SK-N-SH (cell line): ENCODE measurements around the gene EBP. TPM values are rescaled to one million over a fixed set of nuclear protein-coding genes. Genes with fewer than 3 reads are reported as not detected.

Source experiments
- CTCF ChIA-PET: fragments of 300-600, 350-600 bp; formaldehyde crosslinking; extraction: SDS; loops from one replicate; lab custom pipeline; 2021; lab: Yijun Ruan, JAX
- POLR2A ChIA-PET: fragments of 350-600 bp; sonication (Branson Sonifier 250); formaldehyde crosslinking; extraction: SDS; loops from one replicate; lab custom pipeline; 2020; ENCODE audit warnings: antibody characterized with exemption, inconsistent platforms; lab: Yijun Ruan, JAX
- DNase-seq: peaks from one replicate; pipeline ENCODE4 v3.0.0; 2012
- H2AFZ ChIP-seq: fragments of 200-600 bp; sonication (generic); 2 replicates; pipeline ENCODE4 v1.8.1; 2016; ENCODE audit warnings: antibody characterized with exemption, mild to moderate bottlenecking, low read depth
- H3F3A ChIP-seq: fragments of 200-600 bp; sonication (generic); replicated peaks from 2 replicates; pipeline ENCODE3; 2016; ENCODE audit warnings: antibody characterized with exemption, mild to moderate bottlenecking; ENCODE audit not compliant: insufficient read depth
- H3K27ac ChIP-seq, 2 experiments: fragments of 200-500 bp in 1 of 2; fragments of 200-600 bp in 1 of 2; sonication (Bioruptor generic) in 1 of 2; sonication (generic), shearing (Covaris generic) in 1 of 2; 2 replicates each; pipeline versions ENCODE4 v1.5.1 to v1.6.1; 2014 to 2016; ENCODE audit warnings: low read depth in 2 of 2, inconsistent platforms in 1 of 2, low read length in 1 of 2, mild to moderate bottlenecking in 1 of 2, mixed read lengths in 1 of 2
- H3K27me3 ChIP-seq: fragments of 200-600 bp; sonication (generic), shearing (Covaris generic); 2 replicates; pipeline ENCODE4 v1.6.1; 2016; ENCODE audit warnings: mixed run types; ENCODE audit not compliant: insufficient read depth
- H3K36me3 ChIP-seq, 2 experiments: fragments of 200-500 bp in 1 of 2; fragments of 200-600 bp in 1 of 2; sonication (Bioruptor generic) in 1 of 2; sonication (generic) in 1 of 2; replicated peaks in 1 of 2; 2 replicates each; pipeline versions ENCODE3 to v1.5.1; 2014 to 2016; ENCODE audit warnings: low read length in 1 of 2, mild to moderate bottlenecking in 1 of 2; ENCODE audit not compliant: insufficient read depth in 2 of 2, control insufficient read depth in 1 of 2
- H3K4me1 ChIP-seq, 2 experiments: fragments of 200-500 bp in 1 of 2; fragments of 200-600 bp in 1 of 2; sonication (Bioruptor generic) in 1 of 2; sonication (generic), shearing (Covaris generic) in 1 of 2; 2 replicates each; pipeline versions ENCODE4 v1.5.1 to v1.6.1; 2014 to 2016; ENCODE audit warnings: low read depth in 1 of 2, low read length in 1 of 2, mixed run types in 1 of 2; ENCODE audit not compliant: insufficient read depth in 2 of 2, control insufficient read depth in 1 of 2
- H3K4me2 ChIP-seq: fragments of 200-600 bp; sonication (generic), shearing (Covaris generic); 2 replicates; pipeline ENCODE4 v1.6.1; 2017; ENCODE audit warnings: mixed run types
- H3K4me3 ChIP-seq, 2 experiments: fragments of 200-500 bp in 1 of 2; fragments of 200-600 bp in 1 of 2; sonication (Bioruptor generic) in 1 of 2; sonication (generic), shearing (Covaris generic) in 1 of 2; 2 replicates each; pipeline versions ENCODE4 v1.5.1 to v1.8.1; 2014 to 2016; ENCODE audit warnings: low read depth in 2 of 2, inconsistent platforms in 1 of 2, low read length in 1 of 2, mild to moderate bottlenecking in 1 of 2, mixed read lengths in 1 of 2, moderate library complexity in 1 of 2
- H3K79me2 ChIP-seq: fragments of 200-600 bp; sonication (generic); 2 replicates; pipeline ENCODE4 v1.8.1; 2017; ENCODE audit warnings: mild to moderate bottlenecking; ENCODE audit not compliant: insufficient read depth
- H3K9ac ChIP-seq: fragments of 200-600 bp; sonication (generic); 2 replicates; pipeline ENCODE4 v1.6.1; 2017; ENCODE audit warnings: mixed run types
- H3K9me2 ChIP-seq: fragments of 200-600 bp; sonication (generic); 2 replicates; pipeline ENCODE4 v1.6.1; 2017; ENCODE audit warnings: mixed run types
- H3K9me3 ChIP-seq: fragments of 200-600 bp; sonication (generic); 2 replicates; pipeline ENCODE4 v1.6.1; 2017; ENCODE audit warnings: mixed run types, mild to moderate bottlenecking, moderate library complexity
- H4K20me1 ChIP-seq: fragments of 200-600 bp; sonication (generic); 2 replicates; pipeline ENCODE4 v1.6.1; 2017; ENCODE audit warnings: mild to moderate bottlenecking, mixed run types; ENCODE audit not compliant: insufficient read depth
- ELF1 ChIP-seq: IDR thresholded peaks from 2 replicates; pipeline ENCODE4 v1.4.0; 2012
- EP300 ChIP-seq, 2 experiments: IDR thresholded peaks; 2 replicates each; pipeline versions ENCODE4 v1.4.0 to v1.6.1; 2012; ENCODE audit warnings: borderline replicate concordance in 1 of 2, low read depth in 1 of 2, low read length in 1 of 2
- EZH2phosphoT487 ChIP-seq: fragments of 200-600 bp; sonication (generic); IDR thresholded peaks from 2 replicates; pipeline ENCODE4 v1.6.1; 2017; ENCODE audit warnings: low read depth, mixed run types, mild to moderate bottlenecking, antibody characterized with exemption, moderate library complexity, borderline replicate concordance
- FOXM1 ChIP-seq: IDR thresholded peaks from 2 replicates; pipeline ENCODE4 v1.4.0; 2012; ENCODE audit warnings: low read depth, mild to moderate bottlenecking
- GABPA ChIP-seq: IDR thresholded peaks from 2 replicates; pipeline ENCODE4 v1.4.0; 2012; ENCODE audit warnings: low read depth, mild to moderate bottlenecking
- GATA2 ChIP-seq: sonication (generic); formaldehyde crosslinking; IDR thresholded peaks from 2 replicates; pipeline ENCODE4 v1.5.0; 2020; ENCODE audit warnings: mild to moderate bottlenecking, missing genetic modification reagents
- MEF2A ChIP-seq: IDR thresholded peaks from 2 replicates; pipeline ENCODE4 v1.4.0; 2012; ENCODE audit warnings: low read depth, borderline replicate concordance
- MXI1 ChIP-seq: IDR thresholded peaks from 2 replicates; pipeline ENCODE4 v1.6.1; 2012; ENCODE audit warnings: mild to moderate bottlenecking, low read depth, low read length, improper control_type of control experiment
- NRF1 ChIP-seq: IDR thresholded peaks from 2 replicates; pipeline ENCODE4 v1.6.1; 2012; ENCODE audit warnings: low read depth, mild to moderate bottlenecking, low read length
- POLR2AphosphoS5 ChIP-seq: IDR thresholded peaks from 2 replicates; pipeline ENCODE4 v1.6.1; 2012; ENCODE audit warnings: low read depth, low read length
- RFX5 ChIP-seq: IDR thresholded peaks from 2 replicates; pipeline ENCODE4 v1.6.1; 2012; ENCODE audit warnings: mild to moderate bottlenecking, improper control_type of control experiment, low read length
- RXRA ChIP-seq: IDR thresholded peaks from 2 replicates; pipeline ENCODE4 v1.4.0; 2012; ENCODE audit warnings: low read depth, mild to moderate bottlenecking, borderline replicate concordance
- TAF1 ChIP-seq: IDR thresholded peaks from 2 replicates; pipeline ENCODE4 v1.6.1; 2012; ENCODE audit warnings: low read depth, mild to moderate bottlenecking, low read length, moderate library complexity, borderline replicate concordance
- TEAD4 ChIP-seq: IDR thresholded peaks from 2 replicates; pipeline ENCODE4 v1.4.0; 2012; ENCODE audit warnings: mild to moderate bottlenecking, borderline replicate concordance; ENCODE audit not compliant: insufficient read depth
- YY1 ChIP-seq: IDR thresholded peaks from 2 replicates; pipeline ENCODE4 v1.4.0; 2012; ENCODE audit warnings: low read depth, mild to moderate bottlenecking
- WGBS: methylation state at CpG from one replicate; pipeline ENCODE4 v1.1.6; 2017; ENCODE audit warnings: low lambda C conversion rate; 5-methylcytosine and 5-hydroxymethylcytosine counted together
- polyA plus RNA-seq, 3 experiments: library from polyadenylated mRNA; depleted of rRNA; stranded (reverse); fragments of >200 nt; gene quantifications; 2 replicates each; pipeline ENCODE4 v1.2.3, GENCODE V29; 2012
- TF ChIP-seq, protein P1 (sequence below): fragments of 150-350 bp; IDR thresholded peaks from 2 replicates; pipeline ENCODE4 v1.6.1; 2016; ENCODE audit warnings: mild to moderate bottlenecking, low read depth, low read length
- TF ChIP-seq, protein P2 (sequence below): fragments of 200-600 bp; sonication (generic); IDR thresholded peaks from 2 replicates; pipeline ENCODE4 v1.6.1; 2017; ENCODE audit warnings: antibody characterized with exemption, mild to moderate bottlenecking, moderate library complexity
- TF ChIP-seq, protein P3 (sequence below): IDR thresholded peaks from 2 replicates; pipeline ENCODE4 v1.6.1; 2012; ENCODE audit warnings: mild to moderate bottlenecking, low read depth, low read length, moderate library complexity
- TF ChIP-seq, protein P4 (sequence below): fragments of 150-350 bp; IDR thresholded peaks from 2 replicates; pipeline ENCODE4 v1.6.1; 2017; ENCODE audit warnings: antibody characterized with exemption, low read length, low read depth, borderline replicate concordance

Gene EBP
- polyA plus RNA-seq, 1 of the 3 experiments (the other 2 are of a cell fraction), result 30.2 TPM

DNA sequence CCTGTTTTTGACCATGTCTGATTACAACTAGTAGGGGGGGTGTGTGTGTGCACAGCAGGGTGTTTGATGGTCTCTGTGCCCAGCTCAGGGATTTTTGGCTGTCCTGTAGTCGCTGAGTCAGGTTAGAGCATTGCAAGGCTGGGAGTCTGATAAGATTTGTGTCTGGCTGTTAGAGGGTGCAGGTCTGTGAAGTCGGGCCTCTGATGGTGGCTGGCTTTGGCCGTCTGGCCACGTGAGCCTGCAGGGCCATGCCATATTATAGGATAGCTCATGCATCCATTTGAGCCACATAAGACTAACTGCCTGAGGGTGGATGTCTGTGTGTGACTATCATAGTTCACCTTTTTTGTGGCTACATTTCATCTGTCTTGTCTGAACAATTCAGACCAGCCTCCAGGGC, 7.9 kb upstream of the EBP start:
- POLR2A ChIA-PET, result no interaction called here
- no peaks in the 10 kb centered on the region for H3K79me2 ChIP-seq
- H3K4me3 ChIP-seq, result no peak overlapping the region
- H3F3A ChIP-seq, result no peaks in the 10 kb centered on the region
- H3K9me2 ChIP-seq, result no peaks in the 10 kb centered on the region
- no peaks in the 10 kb centered on the region for H3K27me3 ChIP-seq
- no peaks in the 10 kb centered on the region for H3K36me3 ChIP-seq
- 40% methylated on average over 4 of the region's 4 CpGs for WGBS
- no peak overlapping the region for H3K4me2 ChIP-seq
- peak overlapping the region in 1 of 2 experiments; percentile 43; a peak in 2 of 4 replicates for H3K27ac ChIP-seq
- no peak for TF ChIP-seq FOXM1
- TF ChIP-seq RFX5, result no peak
- H2AFZ ChIP-seq, result no peak overlapping the region
- no peaks in the 10 kb centered on the region for H3K9me3 ChIP-seq
- no peak for DNase-seq
- peaks cover 0 to 25% of the 10 kb centered on the region in 2 experiments; a peak in 1 of 4 replicates for H3K4me1 ChIP-seq
- CTCF ChIA-PET, result no interaction called here
- no peak overlapping the region for H3K9ac ChIP-seq
- H4K20me1 ChIP-seq, result no peaks in the 10 kb centered on the region

DNA sequence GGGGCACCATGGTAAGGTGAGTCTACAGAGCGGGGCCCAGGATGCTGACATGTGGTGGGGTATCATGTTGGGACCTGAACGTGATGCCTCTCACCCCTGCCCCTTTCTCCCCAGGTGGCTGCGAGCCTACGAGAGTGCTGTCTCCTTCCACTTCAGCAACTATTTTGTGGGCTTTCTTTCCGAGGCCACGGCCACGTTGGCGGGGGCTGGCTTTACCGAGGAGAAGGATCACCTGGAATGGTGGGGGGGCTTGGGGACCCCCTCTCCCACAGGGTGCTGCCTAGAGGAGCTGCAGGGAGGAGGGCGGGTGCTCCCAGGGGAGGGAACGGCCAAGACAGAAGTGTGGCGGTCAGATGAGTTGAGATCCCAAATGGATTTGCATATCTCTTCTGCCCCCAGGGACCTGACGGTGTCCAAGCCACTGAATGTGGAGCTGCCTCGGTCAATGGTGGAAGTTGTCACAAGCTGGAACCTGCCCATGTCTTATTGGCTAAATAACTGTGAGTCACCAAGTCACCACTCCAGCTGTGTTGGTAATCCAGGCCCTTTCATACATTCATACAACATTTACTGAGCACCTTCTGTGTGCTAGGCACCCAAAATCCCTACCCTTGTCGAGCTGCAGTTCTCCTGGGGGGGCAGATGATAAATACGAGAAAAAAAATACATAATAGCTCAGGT, 7.3 kb upstream of the EBP start:
- Histone ChIP-seq H3K36me3 (no peaks in the 10 kb centered on the region), H2AFZ (no peak overlapping the region), H3F3A (no peaks in the 10 kb centered on the region), H3K9ac (no peak overlapping the region), H4K20me1 (no peaks in the 10 kb centered on the region), H3K79me2 (no peaks in the 10 kb centered on the region), H3K9me3 (no peaks in the 10 kb centered on the region), H3K27ac (peak overlapping the region in 1 of 2 experiments; percentile 43; a peak in 2 of 4 replicates), H3K27me3 (no peaks in the 10 kb centered on the region), H3K4me2 (no peak overlapping the region), H3K4me3 (no peak overlapping the region), H3K9me2 (no peaks in the 10 kb centered on the region), H3K4me1 (peaks cover 0 to 25% of the 10 kb centered on the region in 2 experiments; a peak in 1 of 4 replicates)
- 44% methylated on average over 15 of the region's 16 CpGs for WGBS
- no peak for DNase-seq
- ChIA-PET POLR2A (no interaction called here), CTCF (interaction anchor here (0.8 kb wide), 1 partner anchor 439 kb away, joined by 3 read pairs; no protein-coding TSS in a partner anchor)
- TF ChIP-seq EZH2phosphoT487, result no peak
- TF ChIP-seq, protein P1, sequence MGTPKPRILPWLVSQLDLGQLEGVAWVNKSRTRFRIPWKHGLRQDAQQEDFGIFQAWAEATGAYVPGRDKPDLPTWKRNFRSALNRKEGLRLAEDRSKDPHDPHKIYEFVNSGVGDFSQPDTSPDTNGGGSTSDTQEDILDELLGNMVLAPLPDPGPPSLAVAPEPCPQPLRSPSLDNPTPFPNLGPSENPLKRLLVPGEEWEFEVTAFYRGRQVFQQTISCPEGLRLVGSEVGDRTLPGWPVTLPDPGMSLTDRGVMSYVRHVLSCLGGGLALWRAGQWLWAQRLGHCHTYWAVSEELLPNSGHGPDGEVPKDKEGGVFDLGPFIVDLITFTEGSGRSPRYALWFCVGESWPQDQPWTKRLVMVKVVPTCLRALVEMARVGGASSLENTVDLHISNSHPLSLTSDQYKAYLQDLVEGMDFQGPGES, result no peak
- TF ChIP-seq EP300 (IDR thresholded peaks at IDR 0.05; ENCODE audit: borderline replicate concordance in 1 of 2, low read depth in 1 of 2, low read length in 1 of 2), result no peak
- TF ChIP-seq YY1, result no peak
- no peak for TF ChIP-seq FOXM1
- TF ChIP-seq, protein P2, sequence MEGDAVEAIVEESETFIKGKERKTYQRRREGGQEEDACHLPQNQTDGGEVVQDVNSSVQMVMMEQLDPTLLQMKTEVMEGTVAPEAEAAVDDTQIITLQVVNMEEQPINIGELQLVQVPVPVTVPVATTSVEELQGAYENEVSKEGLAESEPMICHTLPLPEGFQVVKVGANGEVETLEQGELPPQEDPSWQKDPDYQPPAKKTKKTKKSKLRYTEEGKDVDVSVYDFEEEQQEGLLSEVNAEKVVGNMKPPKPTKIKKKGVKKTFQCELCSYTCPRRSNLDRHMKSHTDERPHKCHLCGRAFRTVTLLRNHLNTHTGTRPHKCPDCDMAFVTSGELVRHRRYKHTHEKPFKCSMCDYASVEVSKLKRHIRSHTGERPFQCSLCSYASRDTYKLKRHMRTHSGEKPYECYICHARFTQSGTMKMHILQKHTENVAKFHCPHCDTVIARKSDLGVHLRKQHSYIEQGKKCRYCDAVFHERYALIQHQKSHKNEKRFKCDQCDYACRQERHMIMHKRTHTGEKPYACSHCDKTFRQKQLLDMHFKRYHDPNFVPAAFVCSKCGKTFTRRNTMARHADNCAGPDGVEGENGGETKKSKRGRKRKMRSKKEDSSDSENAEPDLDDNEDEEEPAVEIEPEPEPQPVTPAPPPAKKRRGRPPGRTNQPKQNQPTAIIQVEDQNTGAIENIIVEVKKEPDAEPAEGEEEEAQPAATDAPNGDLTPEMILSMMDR, result no peak
- TF ChIP-seq NRF1, result no peak
- TF ChIP-seq ELF1, result no peak
- TF ChIP-seq GABPA, result no peak
- TF ChIP-seq POLR2AphosphoS5, result no peak
- no peak for TF ChIP-seq RXRA
- no peak for TF ChIP-seq GATA2
- no peak for TF ChIP-seq RFX5
- TF ChIP-seq, protein P3, sequence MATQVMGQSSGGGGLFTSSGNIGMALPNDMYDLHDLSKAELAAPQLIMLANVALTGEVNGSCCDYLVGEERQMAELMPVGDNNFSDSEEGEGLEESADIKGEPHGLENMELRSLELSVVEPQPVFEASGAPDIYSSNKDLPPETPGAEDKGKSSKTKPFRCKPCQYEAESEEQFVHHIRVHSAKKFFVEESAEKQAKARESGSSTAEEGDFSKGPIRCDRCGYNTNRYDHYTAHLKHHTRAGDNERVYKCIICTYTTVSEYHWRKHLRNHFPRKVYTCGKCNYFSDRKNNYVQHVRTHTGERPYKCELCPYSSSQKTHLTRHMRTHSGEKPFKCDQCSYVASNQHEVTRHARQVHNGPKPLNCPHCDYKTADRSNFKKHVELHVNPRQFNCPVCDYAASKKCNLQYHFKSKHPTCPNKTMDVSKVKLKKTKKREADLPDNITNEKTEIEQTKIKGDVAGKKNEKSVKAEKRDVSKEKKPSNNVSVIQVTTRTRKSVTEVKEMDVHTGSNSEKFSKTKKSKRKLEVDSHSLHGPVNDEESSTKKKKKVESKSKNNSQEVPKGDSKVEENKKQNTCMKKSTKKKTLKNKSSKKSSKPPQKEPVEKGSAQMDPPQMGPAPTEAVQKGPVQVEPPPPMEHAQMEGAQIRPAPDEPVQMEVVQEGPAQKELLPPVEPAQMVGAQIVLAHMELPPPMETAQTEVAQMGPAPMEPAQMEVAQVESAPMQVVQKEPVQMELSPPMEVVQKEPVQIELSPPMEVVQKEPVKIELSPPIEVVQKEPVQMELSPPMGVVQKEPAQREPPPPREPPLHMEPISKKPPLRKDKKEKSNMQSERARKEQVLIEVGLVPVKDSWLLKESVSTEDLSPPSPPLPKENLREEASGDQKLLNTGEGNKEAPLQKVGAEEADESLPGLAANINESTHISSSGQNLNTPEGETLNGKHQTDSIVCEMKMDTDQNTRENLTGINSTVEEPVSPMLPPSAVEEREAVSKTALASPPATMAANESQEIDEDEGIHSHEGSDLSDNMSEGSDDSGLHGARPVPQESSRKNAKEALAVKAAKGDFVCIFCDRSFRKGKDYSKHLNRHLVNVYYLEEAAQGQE, result no peak
- TF ChIP-seq, protein P4, sequence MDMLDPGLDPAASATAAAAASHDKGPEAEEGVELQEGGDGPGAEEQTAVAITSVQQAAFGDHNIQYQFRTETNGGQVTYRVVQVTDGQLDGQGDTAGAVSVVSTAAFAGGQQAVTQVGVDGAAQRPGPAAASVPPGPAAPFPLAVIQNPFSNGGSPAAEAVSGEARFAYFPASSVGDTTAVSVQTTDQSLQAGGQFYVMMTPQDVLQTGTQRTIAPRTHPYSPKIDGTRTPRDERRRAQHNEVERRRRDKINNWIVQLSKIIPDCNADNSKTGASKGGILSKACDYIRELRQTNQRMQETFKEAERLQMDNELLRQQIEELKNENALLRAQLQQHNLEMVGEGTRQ, result no peak
- no peak for TF ChIP-seq MXI1
- no peak for TF ChIP-seq MEF2A
- no peak for TF ChIP-seq TEAD4
- no peak for TF ChIP-seq TAF1
